Left ventricle myocardium inferior (tissue), 1 donor: ENCODE data around the gene MPPED2. TPM values are rescaled to one million over a fixed set of nuclear protein-coding genes. Genes with fewer than 3 reads are reported as not detected.

Experiments
- DNase-seq: peaks from one replicate; pipeline ENCODE4 v3.0.0-alpha.2; 2020
- H3K27ac ChIP-seq: fragments of 200-600 bp; replicated peaks from 2 replicates; pipeline ENCODE4 v1.8.0; 2021
- H3K27me3 ChIP-seq: fragments of 200-600 bp; 2 replicates; pipeline ENCODE4 v1.8.0; 2021; ENCODE audit warnings: low read depth
- H3K36me3 ChIP-seq: fragments of 200-600 bp; 2 replicates; pipeline ENCODE4 v1.8.0; 2021
- H3K4me1 ChIP-seq: fragments of 200-600 bp; 2 replicates; pipeline ENCODE4 v1.8.0; 2021
- H3K4me3 ChIP-seq: fragments of 200-600 bp; 2 replicates; pipeline ENCODE4 v1.8.0; 2021; ENCODE audit warnings: mild to moderate bottlenecking, moderate library complexity
- H3K9me3 ChIP-seq: fragments of 200-600 bp; replicated peaks from 2 replicates; pipeline ENCODE4 v1.8.0; 2021
- CTCF ChIP-seq: fragments of 200-600 bp; IDR thresholded peaks from 2 replicates; pipeline ENCODE4 v1.8.0; 2021; ENCODE audit warnings: antibody characterized with exemption, mild to moderate bottlenecking, borderline replicate concordance
- intact Hi-C: fragments of 100-400 bp; cut with micrococcal nuclease; formaldehyde crosslinking; loops from one replicate; pipeline ENCODE4 v1.11.0; 2022
- total RNA-seq: library from RNA; stranded (reverse); fragmentation: NEBNext Ultra II Directional; extraction: Animal tissue kit (Norgen Biotek cat#: 25700); gene quantifications from one replicate; pipeline ENCODE4 v1.2.1, GENCODE V29; 2021
- donor health status: DM: no; HTN: yes; CAD: no; lungs with severe emphysema.

The MPPED2 gene
- total RNA-seq, 1 donor from 2014 or later: 10.8 TPM

DNA sequence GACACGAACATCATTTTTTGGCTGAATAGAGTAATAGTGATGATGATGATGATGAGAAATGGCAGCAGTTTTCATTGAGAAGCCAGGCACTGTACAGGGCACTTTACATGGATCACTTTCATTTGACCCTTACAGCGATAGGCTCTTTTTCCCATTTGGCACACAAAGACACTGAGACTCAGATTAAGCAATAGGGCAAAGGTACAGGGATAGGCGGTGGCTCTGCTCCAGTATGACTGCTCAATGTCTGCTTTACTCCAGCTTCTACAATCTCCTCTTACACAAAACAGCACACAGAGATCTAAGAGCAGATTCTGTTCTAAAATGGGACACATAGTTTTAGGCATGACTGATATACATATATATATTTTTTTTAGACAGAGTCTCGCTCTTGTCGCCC lies 40.6 kb downstream of the MPPED2 start:
- Histone ChIP-seq H3K4me3 (no peak overlapping the region), H3K36me3 (no peaks in the 10 kb centered on the region), H3K27me3 (no peaks in the 10 kb centered on the region), H3K4me1 (peaks cover 21% of the 10 kb centered on the region), H3K27ac (no peak overlapping the region), H3K9me3 (no peaks in the 10 kb centered on the region)
- no peak for TF ChIP-seq CTCF
- DNase-seq: no peak
- intact Hi-C loops: no loop called here

DNA sequence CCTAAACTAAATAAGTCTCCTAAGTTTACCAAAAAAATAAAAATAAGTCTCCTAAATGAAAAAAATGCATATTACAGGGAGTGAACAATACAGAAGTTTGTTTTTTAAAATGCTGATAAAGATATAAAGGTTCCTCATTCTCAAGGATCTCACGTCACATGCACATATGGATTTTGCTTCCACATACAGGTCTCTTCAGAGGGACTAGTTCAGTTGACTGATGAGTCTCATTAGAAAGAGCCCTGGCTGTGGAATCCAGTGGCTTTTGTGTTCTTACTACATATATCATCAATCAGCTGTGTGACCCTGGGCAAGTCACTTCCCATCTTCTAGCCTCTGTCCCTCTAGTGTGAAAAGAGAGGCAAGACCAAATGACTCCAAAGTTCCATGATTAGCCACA lies 43.1 kb downstream of the MPPED2 start:
- no peak for TF ChIP-seq CTCF
- Histone ChIP-seq H3K4me3 (no peak overlapping the region), H3K27me3 (no peaks in the 10 kb centered on the region), H3K27ac (no peak overlapping the region), H3K4me1 (peaks cover 14% of the 10 kb centered on the region), H3K9me3 (no peaks in the 10 kb centered on the region), H3K36me3 (no peaks in the 10 kb centered on the region)
- DNase-seq: no peak
- intact Hi-C loops: no loop called here

DNA sequence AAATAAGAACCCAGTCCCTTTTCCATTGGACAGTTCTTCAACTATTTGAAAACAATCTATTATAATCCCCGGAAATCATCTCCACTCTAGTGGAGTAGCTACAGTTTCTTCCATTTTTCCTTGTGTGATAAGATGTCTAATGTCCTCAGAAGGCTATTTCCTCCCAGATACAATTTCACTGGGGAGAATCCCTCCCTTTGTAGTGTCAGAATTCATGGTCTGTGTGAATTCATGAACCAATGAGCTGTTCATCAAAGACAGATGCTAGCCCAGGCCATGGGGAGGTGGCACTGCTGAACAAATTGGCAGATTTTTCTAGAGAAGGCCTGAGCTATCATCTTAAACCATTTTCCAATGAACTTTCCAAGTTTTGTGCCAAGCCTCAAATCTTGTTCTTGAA lies 45.4 kb downstream of the MPPED2 start:
- intact Hi-C loops: no loop called here
- TF ChIP-seq CTCF: no peak
- no peaks in the 10 kb centered on the region for H3K36me3 ChIP-seq
- no peak overlapping the region for H3K4me3 ChIP-seq
- H3K4me1 ChIP-seq: peaks cover 24% of the 10 kb centered on the region
- H3K27ac ChIP-seq: no peak overlapping the region
- no peaks in the 10 kb centered on the region for H3K9me3 ChIP-seq
- no peak for DNase-seq
- H3K27me3 ChIP-seq: no peaks in the 10 kb centered on the region

DNA sequence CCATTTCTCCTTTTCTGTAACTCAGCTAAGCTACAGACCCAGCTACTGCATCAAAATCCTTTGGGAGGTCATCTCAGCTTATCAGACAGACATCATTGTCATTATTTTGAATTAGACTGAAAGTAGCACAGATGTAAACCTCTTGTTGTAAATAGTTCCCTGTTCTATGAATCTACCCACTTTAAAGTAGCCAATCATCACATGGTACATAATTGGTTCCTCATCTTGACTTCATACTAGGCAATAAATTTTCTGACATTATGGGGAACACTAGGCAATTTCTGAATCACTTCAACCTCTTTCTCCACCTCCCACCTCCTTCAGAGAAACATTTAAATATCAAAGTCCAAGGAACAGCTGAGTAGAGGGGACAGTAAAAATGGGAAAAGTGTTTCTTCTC lies 47.9 kb downstream of the MPPED2 start:
- no peak overlapping the region for H3K4me3 ChIP-seq
- intact Hi-C loops: no loop called here
- DNase-seq: no peak

GRCh38 chr11:30535818-30536217 lies 50.3 kb downstream of the MPPED2 start:
- Histone ChIP-seq H3K27ac (no peak overlapping the region), H3K36me3 (no peaks in the 10 kb centered on the region), H3K27me3 (no peaks in the 10 kb centered on the region), H3K9me3 (no peaks in the 10 kb centered on the region), H3K4me3 (no peak overlapping the region), H3K4me1 (peaks cover 27% of the 10 kb centered on the region)
- TF ChIP-seq CTCF: no peak
- DNase-seq: no peak
- intact Hi-C loops: no loop called here

More for the DNA sequence above, 47.9 kb downstream of the MPPED2 start:
- Histone ChIP-seq H3K36me3 (no peaks in the 10 kb centered on the region), H3K27me3 (no peaks in the 10 kb centered on the region), H3K4me1 (peaks cover 25% of the 10 kb centered on the region), H3K9me3 (no peaks in the 10 kb centered on the region), H3K27ac (no peak overlapping the region)
- no peak for TF ChIP-seq CTCF
